Natural killer cell treated with Interleukin-12 subunit alpha and Interleukin-12 subunit beta and Interleukin-15 and Interleukin-18, amount 100 ng/mL, for 72 hours (primary cell): Measurements from ENCODE around the gene DNAH17. TPM values are rescaled to one million over a fixed set of nuclear protein-coding genes. Genes with fewer than 3 reads are reported as not detected.

Experiments
- ATAC-seq, 2 donors: fragments of 150-1000 bp; cut with Tn5 transposase in 1 of 2; sonication (Bioruptor Pico), chemical (Tn5 transposase) in 1 of 2; 2 replicates each; pipeline ENCODE4 v1.10.0; 2021
- DNase-seq: peaks from one replicate; pipeline ENCODE4 v3.0.0; 2022; ENCODE audit warnings: low spot score
- H3K27ac Mint-ChIP-seq, 2 donors: 1 replicate in 1 of 2; 2 replicates in 1 of 2; pipeline ENCODE4 v1.8.0; 2022; ENCODE audit warnings: mixed read lengths in 2 of 2, mild to moderate bottlenecking in 1 of 2, moderate library complexity in 1 of 2
- H3K27me3 Mint-ChIP-seq, 2 donors: 1 replicate in 1 of 2; 2 replicates in 1 of 2; pipeline ENCODE4 v1.8.0; 2022; ENCODE audit warnings: mixed read lengths in 2 of 2
- H3K36me3 Mint-ChIP-seq: one replicate; pipeline ENCODE4 v1.8.0; 2022; ENCODE audit warnings: mixed read lengths
- H3K4me1 Mint-ChIP-seq, 2 donors: 1 replicate in 1 of 2; 2 replicates in 1 of 2; pipeline ENCODE4 v1.8.0; 2022; ENCODE audit warnings: low read depth in 2 of 2, mixed read lengths in 2 of 2, mild to moderate bottlenecking in 1 of 2
- H3K4me3 Mint-ChIP-seq: one replicate; pipeline ENCODE4 v1.8.0; 2022; ENCODE audit warnings: mixed read lengths
- H3K9me3 Mint-ChIP-seq: 2 replicates; pipeline ENCODE4 v1.8.0; 2022; ENCODE audit warnings: mixed read lengths
- total RNA-seq, 2 donors: library from RNA; stranded (reverse); gene quantifications; one replicate each; pipeline ENCODE4 v1.2.3, GENCODE V29; 2022

DNAH17 gene
- total RNA-seq, 2 donors from 2014 or later = 0.14 to 0.22 TPM

DNA sequence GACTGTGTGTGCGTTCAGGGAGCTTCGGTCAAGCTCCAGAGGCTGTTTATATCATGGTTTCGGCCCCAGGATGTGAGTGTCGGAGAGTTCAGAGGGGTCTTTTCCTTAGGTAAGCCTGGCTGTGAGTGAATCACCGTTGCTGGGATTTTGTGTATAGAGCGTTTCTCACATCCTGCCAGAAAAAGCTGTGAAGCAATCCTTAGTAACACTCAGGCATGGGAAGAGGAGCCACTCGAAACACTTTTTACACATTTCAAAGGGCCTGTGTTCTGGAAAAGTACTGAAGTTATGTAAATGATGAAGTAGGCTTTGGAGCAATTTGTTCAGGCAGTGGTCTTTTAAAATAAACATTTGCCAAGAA is 198.1 kb downstream of the DNAH17 start:
- H3K9me3 Mint-ChIP-seq = no peaks in the 10 kb centered on the region
- DNase-seq (no peak), ATAC-seq (peak; percentile 10 to 50)
- H3K27ac Mint-ChIP-seq = peak overlapping the region; percentile 96
- peak overlapping the region; percentile 87 for H3K4me3 Mint-ChIP-seq
- H3K4me1 Mint-ChIP-seq = peaks cover 59 to 65% of the 10 kb centered on the region in 2 donors
- H3K36me3 Mint-ChIP-seq = peaks cover 19% of the 10 kb centered on the region
- peaks cover 0 to 3% of the 10 kb centered on the region in 2 donors for H3K27me3 Mint-ChIP-seq

DNA sequence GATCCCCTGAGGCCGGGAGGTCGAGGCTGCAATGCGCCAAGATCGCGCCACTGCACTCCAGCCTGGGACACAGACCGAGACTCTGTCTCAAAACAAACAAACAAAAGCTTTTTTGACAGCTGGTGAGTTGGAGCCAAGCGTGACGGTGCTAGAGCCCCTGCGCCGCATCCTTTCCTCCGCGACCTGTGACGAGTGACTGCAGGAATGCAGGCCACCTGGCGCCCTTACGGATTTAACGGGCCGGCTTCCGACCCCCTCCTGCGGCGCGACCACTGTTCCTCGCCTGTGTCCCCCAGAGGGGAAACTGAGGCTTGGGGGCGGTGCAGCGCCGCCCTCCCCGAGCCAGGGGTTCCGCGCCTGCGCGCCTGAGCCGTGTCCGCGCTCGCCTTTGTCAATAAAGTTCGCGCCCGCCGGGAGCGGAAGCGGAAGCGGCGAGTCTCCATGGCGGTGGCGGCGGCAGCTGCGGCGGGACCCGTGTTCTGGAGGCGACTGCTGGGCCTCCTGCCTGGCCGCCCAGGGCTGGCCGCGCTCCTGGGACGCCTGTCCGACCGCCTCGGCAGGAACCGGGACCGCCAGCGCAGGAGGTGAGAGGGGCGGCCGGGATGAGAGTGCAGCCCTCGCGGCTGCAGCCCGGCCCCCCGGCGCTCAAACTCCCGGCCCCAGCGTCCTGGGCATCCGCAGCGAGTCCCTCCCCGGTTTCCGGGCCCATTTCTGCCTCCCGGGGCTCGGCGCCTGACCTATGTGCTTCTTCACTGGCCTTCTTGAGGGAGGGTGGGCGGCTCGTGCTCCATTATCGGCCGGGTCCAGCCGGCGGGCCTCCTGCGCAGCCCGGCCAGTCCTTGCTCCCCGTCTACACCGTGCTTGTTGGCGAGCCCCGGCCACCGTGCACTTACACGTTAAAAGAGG is 198.7 kb downstream of the DNAH17 start, which contains the start of gene PGS1:
PGS1 (plus strand) TSS at position 425 of the 906 bp plus-strand sequence; CDS start at position 442, 17 bp downstream.
- peaks cover 19% of the 10 kb centered on the region for H3K36me3 Mint-ChIP-seq
- H3K9me3 Mint-ChIP-seq = no peaks in the 10 kb centered on the region
- peak within 1 kb of the TSS; percentile 96 for H3K27ac Mint-ChIP-seq
- peak; percentile 72 to 84 for ATAC-seq
- H3K27me3 Mint-ChIP-seq = peaks cover 0 to 3% of the 10 kb centered on the region in 2 donors
- peak within 1 kb of the TSS; percentile 87 for H3K4me3 Mint-ChIP-seq
- H3K4me1 Mint-ChIP-seq = peaks cover 53 to 58% of the 10 kb centered on the region in 2 donors
- peak; percentile 91 for DNase-seq

DNA sequence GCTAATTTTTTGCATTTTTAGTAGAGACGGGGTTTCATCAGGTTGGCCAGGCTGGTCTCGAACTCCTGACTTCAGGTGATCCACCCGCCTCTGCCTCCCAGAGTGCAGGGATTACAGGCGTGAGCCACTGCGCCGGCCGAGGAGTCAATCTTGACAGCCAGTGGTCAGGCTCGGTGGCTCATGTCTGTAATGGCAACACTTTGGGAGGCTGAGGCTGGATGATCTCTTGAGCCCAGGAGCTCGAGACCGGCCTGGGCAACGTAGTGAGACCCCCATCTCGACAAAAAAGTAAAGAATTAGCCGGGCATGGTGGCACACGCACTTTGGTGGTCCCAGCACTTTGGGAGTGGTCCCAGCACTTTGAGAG is 199.4 kb downstream of the DNAH17 start:
- Mint-ChIP-seq H3K9me3 (no peaks in the 10 kb centered on the region), H3K27me3 (peaks cover 0 to 3% of the 10 kb centered on the region in 2 donors), H3K4me1 (peaks cover 48 to 53% of the 10 kb centered on the region in 2 donors), H3K36me3 (peaks cover 19% of the 10 kb centered on the region), H3K4me3 (peak overlapping the region; percentile 87), H3K27ac (peak overlapping the region; percentile 96)
- ATAC-seq = no peak
- no peak for DNase-seq

DNA sequence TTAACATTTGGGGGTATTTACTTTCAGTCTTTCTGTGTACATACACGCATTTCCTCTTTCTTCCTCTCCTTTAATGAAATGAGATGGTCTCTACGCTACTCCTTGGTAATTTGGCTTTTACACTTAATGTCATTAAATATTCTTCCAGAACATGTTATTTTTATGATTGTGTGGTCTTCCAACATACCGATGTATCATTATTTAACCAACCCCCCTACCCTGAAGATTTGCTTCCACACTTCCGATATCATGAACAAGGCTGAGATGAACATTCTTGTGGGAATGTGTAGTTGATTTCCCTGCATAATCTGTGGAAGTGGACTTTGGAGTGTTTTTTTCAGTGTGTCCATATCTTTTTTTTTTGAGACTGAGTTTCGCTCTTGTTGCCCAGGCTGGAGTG is 201.0 kb downstream of the DNAH17 start:
- Mint-ChIP-seq H3K4me3 (no peak overlapping the region), H3K36me3 (peaks cover 14% of the 10 kb centered on the region), H3K9me3 (no peaks in the 10 kb centered on the region), H3K4me1 (peaks cover 35 to 38% of the 10 kb centered on the region in 2 donors), H3K27ac (peak overlapping the region in 1 of 2 donors; percentile 79), H3K27me3 (peaks cover 0 to 3% of the 10 kb centered on the region in 2 donors)
- ATAC-seq = no peak
- DNase-seq = no peak

DNA sequence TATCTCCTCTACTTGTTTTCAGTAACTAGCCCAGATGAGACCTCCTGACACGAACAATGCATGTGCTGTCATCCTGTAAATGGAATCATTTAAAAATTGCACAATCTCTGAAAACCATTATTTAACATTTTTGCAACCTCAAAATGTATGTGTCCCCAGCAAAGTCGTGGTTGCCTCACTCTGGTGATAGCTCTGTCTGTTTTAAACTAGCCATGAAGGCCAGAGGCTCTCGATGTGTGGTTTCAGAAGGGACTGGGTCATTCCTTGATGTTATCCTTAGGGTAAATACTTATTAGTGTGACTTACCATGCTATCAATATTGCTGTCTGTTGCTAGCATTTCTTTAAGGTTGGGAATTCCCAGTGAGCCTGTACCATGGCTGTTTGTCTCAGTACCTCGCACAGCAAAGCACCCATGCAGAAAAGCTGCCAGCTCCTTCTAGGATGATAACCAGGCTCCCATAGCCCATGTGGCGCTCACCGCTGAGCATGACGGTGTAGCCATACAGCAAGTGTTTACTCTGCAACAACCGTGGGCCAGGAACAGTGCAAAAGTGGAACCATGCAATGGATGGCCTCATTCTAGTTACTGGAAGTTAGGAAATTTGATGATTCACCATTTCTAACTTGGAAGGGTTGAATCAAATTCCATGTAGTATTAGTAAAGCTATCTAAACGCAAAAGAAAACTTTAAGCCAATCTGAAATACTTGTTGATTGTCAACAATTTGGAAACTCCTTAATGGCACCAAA is 201.6 kb downstream of the DNAH17 start:
- DNase-seq (no peak), ATAC-seq (no peak)
- Mint-ChIP-seq H3K4me3 (peak overlapping the region; percentile 25), H3K9me3 (no peaks in the 10 kb centered on the region), H3K27ac (peak overlapping the region; percentile 1 to 79), H3K27me3 (peaks cover 0 to 3% of the 10 kb centered on the region in 2 donors), H3K4me1 (peaks cover 29 to 32% of the 10 kb centered on the region in 2 donors), H3K36me3 (peaks cover 13% of the 10 kb centered on the region)

DNA sequence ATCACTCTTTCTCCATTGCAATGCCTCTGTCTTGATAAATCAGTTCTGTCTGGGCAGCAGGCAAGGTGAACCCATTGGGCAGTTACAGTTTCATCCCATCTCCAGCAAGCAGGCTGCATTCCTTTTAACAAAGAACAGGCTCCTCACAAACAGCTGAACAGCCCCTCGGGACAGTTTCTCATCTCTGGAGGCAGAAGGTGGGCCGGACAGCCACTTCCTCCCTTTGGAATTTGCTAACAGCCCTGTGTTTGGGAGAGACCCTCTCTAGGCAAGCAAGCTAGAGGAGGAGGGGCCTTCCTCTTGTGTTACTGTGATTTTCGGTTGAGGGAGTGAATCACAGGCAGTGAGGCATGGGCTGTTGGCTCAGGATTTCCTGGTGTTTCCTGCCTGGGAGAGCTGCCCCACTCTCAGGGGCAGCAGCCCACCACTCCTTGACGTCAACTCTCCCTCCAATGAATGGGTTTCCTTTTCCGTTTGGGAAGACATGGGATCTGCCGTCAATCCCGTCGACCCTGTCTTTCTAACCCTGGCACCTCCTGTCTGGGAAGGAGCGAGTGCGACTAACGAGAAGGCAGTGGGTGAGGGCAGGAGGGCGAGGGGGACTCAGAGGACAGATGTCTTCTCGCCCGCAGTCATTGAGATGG is 202.4 kb downstream of the DNAH17 start:
- peaks cover 24 to 25% of the 10 kb centered on the region in 2 donors for H3K4me1 Mint-ChIP-seq
- ATAC-seq (no peak), DNase-seq (no peak)
- peaks cover 6% of the 10 kb centered on the region for H3K36me3 Mint-ChIP-seq
- H3K9me3 Mint-ChIP-seq = no peaks in the 10 kb centered on the region
- H3K4me3 Mint-ChIP-seq = peak overlapping the region; percentile 25
- peaks cover 0 to 3% of the 10 kb centered on the region in 2 donors for H3K27me3 Mint-ChIP-seq
- peak overlapping the region; percentile 1 to 79 for H3K27ac Mint-ChIP-seq

DNA sequence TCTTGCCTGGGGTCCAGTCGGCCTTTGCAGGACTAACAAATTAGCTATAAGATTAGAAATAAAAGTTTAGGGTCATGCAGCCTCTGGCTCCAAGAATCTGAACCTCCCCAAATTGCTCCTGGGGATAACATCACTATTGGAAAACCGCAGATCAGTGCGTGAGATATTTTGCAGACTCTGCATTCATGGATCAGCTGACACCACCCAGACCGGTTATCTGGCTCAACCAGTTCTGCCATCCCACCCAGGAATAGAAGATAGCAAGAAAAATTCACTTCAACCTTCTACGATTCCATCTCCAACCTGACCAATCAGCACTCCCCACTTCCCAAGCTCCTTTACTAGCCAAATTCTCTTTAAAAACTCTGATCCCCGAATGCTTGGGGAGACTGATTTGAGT is 203.0 kb downstream of the DNAH17 start:
- H3K27me3 Mint-ChIP-seq = peaks cover 0 to 3% of the 10 kb centered on the region in 2 donors
- ATAC-seq (no peak), DNase-seq (no peak)
- H3K4me3 Mint-ChIP-seq = no peak overlapping the region
- H3K9me3 Mint-ChIP-seq = no peaks in the 10 kb centered on the region
- H3K4me1 Mint-ChIP-seq = peaks cover 22% of the 10 kb centered on the region in 2 donors
- H3K36me3 Mint-ChIP-seq = peaks cover 3% of the 10 kb centered on the region
- H3K27ac Mint-ChIP-seq = peak overlapping the region; percentile 1 to 79

Other genes starting within 250 kb of the DNAH17 start
- 100 to 1,000 TPM; 110 to 156 TPM for gene SOCS3, start 217.3 kb downstream of the DNAH17 start, total RNA-seq
- 100 to 1,000 TPM in 1 of 2 donors, 10 to 100 TPM in 1; 83.0 to 139 TPM for gene PGS1, start 198.7 kb downstream of the DNAH17 start, total RNA-seq
- gene CYTH1, start 204.9 kb upstream of the DNAH17 start, total RNA-seq = 100 to 1,000 TPM; 111 to 149 TPM